ENCODE data around the gene PFDN4. TPM values are rescaled to one million over a fixed set of nuclear protein-coding genes. Genes with fewer than 3 reads are reported as not detected.
A peak's percentile ranks its signal among the peaks of the same experiment; 100 is the strongest.

PFDN4 gene
- total and polyA plus RNA-seq, 12 donors = 18.7 to 103 (median 44.2) TPM

DNA sequence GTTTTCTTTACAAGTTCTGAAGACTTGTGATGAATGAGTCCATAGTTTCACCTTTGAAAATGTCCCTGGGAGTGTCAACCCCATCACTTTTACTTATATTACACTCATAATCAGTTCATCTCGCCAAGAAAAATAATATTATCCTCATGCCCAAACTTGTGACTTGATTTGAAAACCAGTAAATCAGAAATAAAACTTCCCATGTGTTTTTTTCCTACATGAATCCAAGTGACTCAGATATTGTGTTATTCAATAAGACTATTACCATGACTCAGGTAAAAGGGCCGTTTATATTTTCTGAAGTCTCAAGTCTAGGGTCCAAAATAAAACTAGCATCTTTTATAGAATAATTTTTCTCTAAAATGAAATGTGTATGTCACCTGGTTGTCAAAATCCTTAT lies 18.3 kb upstream of the PFDN4 start:
- intact Hi-C loops (cut with DNase I) = no loop called here
- Histone ChIP-seq H3K4me1 (replicated peaks in 1 of 2) (peaks cover 0 to under 1% of the 10 kb centered on the region in 2 donors), H3K27ac (no peak overlapping the region), H3K27me3 (no peaks in the 10 kb centered on the region), H3K9me3 (replicated peaks in 1 of 3) (no peaks in the 10 kb centered on the region), H3K4me3 (no peak overlapping the region), H3K36me3 (replicated peaks in 1 of 2) (no peaks in the 10 kb centered on the region)
- WGBS, 4 donors = 31 to 45% (median 33%) methylated on average over 2 of the region's 2 CpGs
- no peak for TF ChIP-seq POLR2A (IDR thresholded peaks at IDR 0.05)
- TF ChIP-seq, protein P1, sequence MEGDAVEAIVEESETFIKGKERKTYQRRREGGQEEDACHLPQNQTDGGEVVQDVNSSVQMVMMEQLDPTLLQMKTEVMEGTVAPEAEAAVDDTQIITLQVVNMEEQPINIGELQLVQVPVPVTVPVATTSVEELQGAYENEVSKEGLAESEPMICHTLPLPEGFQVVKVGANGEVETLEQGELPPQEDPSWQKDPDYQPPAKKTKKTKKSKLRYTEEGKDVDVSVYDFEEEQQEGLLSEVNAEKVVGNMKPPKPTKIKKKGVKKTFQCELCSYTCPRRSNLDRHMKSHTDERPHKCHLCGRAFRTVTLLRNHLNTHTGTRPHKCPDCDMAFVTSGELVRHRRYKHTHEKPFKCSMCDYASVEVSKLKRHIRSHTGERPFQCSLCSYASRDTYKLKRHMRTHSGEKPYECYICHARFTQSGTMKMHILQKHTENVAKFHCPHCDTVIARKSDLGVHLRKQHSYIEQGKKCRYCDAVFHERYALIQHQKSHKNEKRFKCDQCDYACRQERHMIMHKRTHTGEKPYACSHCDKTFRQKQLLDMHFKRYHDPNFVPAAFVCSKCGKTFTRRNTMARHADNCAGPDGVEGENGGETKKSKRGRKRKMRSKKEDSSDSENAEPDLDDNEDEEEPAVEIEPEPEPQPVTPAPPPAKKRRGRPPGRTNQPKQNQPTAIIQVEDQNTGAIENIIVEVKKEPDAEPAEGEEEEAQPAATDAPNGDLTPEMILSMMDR (IDR thresholded peaks at IDR 0.05) = no peak
- no peak for DNase-seq

DNA sequence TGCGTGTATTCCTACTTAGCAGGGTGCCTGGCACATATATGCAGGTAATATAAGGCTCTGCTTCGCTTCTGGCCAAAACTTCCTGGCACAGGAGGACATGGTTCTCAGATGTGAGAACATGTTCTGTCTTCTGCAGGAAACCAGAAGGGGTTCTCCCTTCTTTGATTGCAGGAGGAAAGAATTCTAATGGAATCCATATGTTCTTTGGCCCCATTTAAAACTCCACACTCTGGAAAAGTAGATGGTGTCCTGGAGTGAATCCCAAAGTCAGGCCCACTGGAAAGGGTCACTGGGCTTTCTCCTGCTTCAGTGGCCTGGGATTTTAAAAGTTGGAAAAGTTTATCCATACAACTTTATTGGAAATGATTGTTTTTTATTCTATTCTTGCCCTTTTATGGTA lies 17.7 kb upstream of the PFDN4 start:
- Histone ChIP-seq H3K27ac (no peak overlapping the region), H3K9me3 (replicated peaks in 1 of 3) (no peaks in the 10 kb centered on the region), H3K4me1 (replicated peaks in 1 of 2) (peaks cover 0 to 5% of the 10 kb centered on the region in 2 donors), H3K27me3 (no peaks in the 10 kb centered on the region), H3K4me3 (no peak overlapping the region), H3K36me3 (replicated peaks in 1 of 2) (no peaks in the 10 kb centered on the region)
- WGBS, 4 donors = 92 to 97% (median 95%) methylated on average over 2 of the region's 2 CpGs
- intact Hi-C loops (cut with DNase I) = no loop called here
- TF ChIP-seq, protein P1 (IDR thresholded peaks at IDR 0.05) = no peak
- DNase-seq = no peak

DNA sequence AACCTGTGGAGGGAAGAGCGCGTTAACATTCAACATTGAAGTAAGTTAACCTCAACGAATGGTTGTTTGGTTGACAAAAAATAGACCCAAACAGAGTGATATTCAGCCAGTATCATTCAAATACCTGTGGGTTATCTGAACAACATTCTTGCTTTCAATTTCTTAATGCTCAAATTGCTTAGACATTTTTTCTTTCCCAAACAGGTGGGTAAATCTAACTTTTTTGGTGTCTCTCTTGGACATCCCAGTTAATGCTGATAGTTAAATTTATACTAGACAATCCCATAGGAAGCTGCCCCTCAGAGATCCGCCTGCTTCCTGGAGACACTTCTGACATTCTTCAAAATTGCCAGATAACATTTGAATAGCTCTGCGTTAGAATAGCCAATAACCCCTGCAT lies 14.1 kb upstream of the PFDN4 start:
- Histone ChIP-seq H3K4me3 (no peak overlapping the region), H3K36me3 (replicated peaks in 1 of 2) (no peaks in the 10 kb centered on the region), H3K27me3 (no peaks in the 10 kb centered on the region), H3K27ac (no peak overlapping the region), H3K9me3 (replicated peaks in 1 of 3) (no peaks in the 10 kb centered on the region), H3K4me1 (replicated peaks in 1 of 2) (peaks cover 0 to 5% of the 10 kb centered on the region in 2 donors)
- TF ChIP-seq POLR2A (IDR thresholded peaks at IDR 0.05) = no peak
- TF ChIP-seq, protein P1 (IDR thresholded peaks at IDR 0.05) = no peak
- intact Hi-C loops (cut with DNase I) = no loop called here
- DNase-seq = no peak
- WGBS, 4 donors = 74 to 82% (median 75%) methylated on average over 5 of the region's 5 CpGs

DNA sequence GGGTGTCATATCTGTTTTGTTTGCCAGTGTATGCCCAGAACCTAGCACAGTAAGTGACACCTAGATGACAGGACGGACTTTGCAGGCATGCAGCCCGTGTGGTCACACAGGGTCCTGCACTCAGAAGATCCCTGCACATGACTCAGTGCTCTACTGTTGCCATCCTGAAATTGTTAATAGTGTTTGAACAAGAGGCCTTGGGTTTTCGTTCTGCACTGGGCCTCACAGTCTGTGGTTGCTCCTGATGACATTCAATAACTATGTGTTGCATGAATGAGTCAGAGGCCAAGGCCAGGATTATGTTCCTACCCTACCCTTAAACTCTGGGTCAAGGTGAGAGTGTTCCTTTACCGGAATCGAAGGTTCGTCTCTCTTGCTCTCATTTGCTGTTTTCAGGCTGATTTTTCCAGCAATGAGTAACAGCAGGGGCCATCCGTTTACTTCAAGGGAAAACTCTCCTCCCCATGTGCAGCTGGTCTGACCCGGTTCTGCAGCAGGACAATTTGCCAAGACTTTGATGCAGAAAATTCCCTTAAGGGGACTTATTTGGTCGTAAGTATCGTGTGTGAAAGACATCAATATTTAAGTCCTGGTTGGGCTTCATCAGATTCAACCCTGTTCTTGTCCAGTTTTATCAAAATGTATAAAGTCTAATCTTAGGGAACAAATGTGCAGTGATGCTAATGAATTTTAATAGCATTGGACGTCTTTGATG lies 13.0 kb upstream of the PFDN4 start:
- Histone ChIP-seq H3K36me3 (replicated peaks in 1 of 2) (no peaks in the 10 kb centered on the region), H3K4me1 (replicated peaks in 1 of 2) (peaks cover 0 to 5% of the 10 kb centered on the region in 2 donors), H3K27ac (peak overlapping the region in 2 of 5 donors; percentile 4 to 55), H3K27me3 (no peaks in the 10 kb centered on the region), H3K4me3 (no peak overlapping the region), H3K9me3 (replicated peaks in 1 of 3) (no peaks in the 10 kb centered on the region)
- peak in 3 of 7 donors; percentile 23 to 66 (median 28) for DNase-seq
- TF ChIP-seq, protein P1 (IDR thresholded peaks at IDR 0.05) = peak in 2 of 6 experiments; percentile 4 to 32
- no peak for TF ChIP-seq POLR2A (IDR thresholded peaks at IDR 0.05)
- WGBS, 4 donors = 47 to 50% (median 48%) methylated on average over 11 of the region's 11 CpGs
- intact Hi-C loops (cut with DNase I) = loop anchor here (5.0 kb wide), 2 partner anchors 93 to 98 kb away; no protein-coding TSS in a partner anchor
